Left ventricle myocardium superior (tissue), 1 donor: ENCODE measurements around the gene RAB9A. TPM values are rescaled to one million over a fixed set of nuclear protein-coding genes. Genes with fewer than 3 reads are reported as not detected.
"Not testable (repeated sequence)": the region's sequence is repeated elsewhere in the genome, so short reads cannot be mapped to it uniquely, and the experiment has no call there.

Source experiments
- ATAC-seq: fragments of 200-7000 bp; cut with Tn5 transposase; one replicate; pipeline ENCODE4 v1.9.1; 2020; ENCODE audit warnings: mild to moderate bottlenecking, moderate library complexity
- DNase-seq: peaks from one replicate; pipeline ENCODE4 v3.0.0-alpha.2; 2020
- intact Hi-C: fragments of 100-400 bp; cut with micrococcal nuclease; formaldehyde crosslinking; loops from one replicate; pipeline ENCODE4 v1.11.0; 2022
- long read RNA-seq: library from polyadenylated mRNA; unstranded; transcript quantifications from one replicate; pipeline ENCODE4 v2.0.0, GENCODE V29; 2021
- total RNA-seq: library from RNA; stranded (reverse); fragmentation: NEBNext Ultra II Directional; extraction: Animal tissue kit (Norgen Biotek cat#: 25700); gene quantifications from one replicate; pipeline ENCODE4 v1.2.1, GENCODE V29; 2021
- donor health status: DM: no; HTN: yes; CAD: no; lungs with severe emphysema.

RAB9A gene, protein sequence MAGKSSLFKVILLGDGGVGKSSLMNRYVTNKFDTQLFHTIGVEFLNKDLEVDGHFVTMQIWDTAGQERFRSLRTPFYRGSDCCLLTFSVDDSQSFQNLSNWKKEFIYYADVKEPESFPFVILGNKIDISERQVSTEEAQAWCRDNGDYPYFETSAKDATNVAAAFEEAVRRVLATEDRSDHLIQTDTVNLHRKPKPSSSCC
- 25.1 TPM for total RNA-seq
- long read RNA-seq, transcript RAB9A-202 (3 exons, 2,039 nt) = major isoform, 34 of 39 reads
- long read RNA-seq, transcript RAB9A-203 (2 exons, 737 nt) = minor isoform, 5 of 39 reads
- long read RNA-seq, partial matches to known transcripts = 0 of 39 reads
- long read RNA-seq, other reads (novel, unspliced or antisense) = 0 of 39 reads

DNA sequence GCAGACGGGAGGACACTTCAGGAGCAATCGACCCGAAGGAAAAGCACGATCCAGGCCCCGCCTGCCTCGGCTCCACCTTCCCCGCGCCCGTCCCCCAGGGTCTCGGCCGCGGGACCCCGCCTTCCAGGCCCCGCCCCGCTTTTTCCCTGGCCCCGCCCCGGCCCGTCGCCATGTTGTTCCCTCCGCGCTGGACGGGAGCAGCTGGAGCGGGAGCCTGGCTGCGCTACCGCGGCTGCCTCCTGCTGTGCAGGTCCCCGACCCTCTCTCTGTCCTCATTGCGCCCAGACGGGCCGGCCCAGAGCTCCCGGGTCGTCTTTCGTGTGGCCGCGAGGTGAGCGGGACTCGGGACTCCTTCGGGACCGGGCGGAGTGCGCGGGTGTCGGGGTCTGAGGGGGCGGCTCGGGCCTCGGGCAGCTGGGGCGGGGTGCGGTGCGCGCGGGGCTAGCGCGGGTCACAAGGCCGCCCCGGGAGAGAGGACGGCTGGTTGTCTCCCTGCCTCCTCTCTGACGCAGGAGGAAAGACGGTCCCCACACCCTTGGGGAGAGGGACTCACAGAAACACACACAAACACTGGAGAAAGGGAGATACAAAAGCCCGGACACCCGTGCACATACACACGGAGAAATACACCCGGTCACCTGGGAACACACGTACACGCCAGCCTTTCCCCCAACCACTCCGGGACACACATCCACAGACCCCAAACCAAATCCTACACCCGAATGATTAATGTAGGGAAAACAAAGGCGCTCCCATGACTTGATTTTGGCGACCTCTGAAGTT lies at the start of gene RAB9A:
Gene RAB9A, plus strand, starts transcription at position 171 of the 783 bp plus-strand sequence. CDS start 19,619 bp downstream, outside the sequence.
- peak; percentile 99 for ATAC-seq
- intact Hi-C loops = no loop called here

GRCh38 chrX:13641684-13642083 lies 47.2 kb upstream of the RAB9A start:
- ATAC-seq, DNase-seq: not testable (repeated sequence)
- intact Hi-C loops = loop anchor here (10.0 kb wide), 1 partner anchor 137 kb away; no protein-coding TSS in a partner anchor

More for the DNA sequence above, at the start of gene RAB9A:
- DNase-seq = peak; percentile 91

- intact Hi-C loops = loop anchor here (5.0 to 10.0 kb wide), 2 partner anchors 141 to 387 kb away; no protein-coding TSS in a partner anchor
- DNase-seq (no peak), ATAC-seq (no peak)
These were observed 43.3 kb upstream of the RAB9A start for GRCh38 chrX:13645464-13646153.

- DNase-seq (peak; percentile 57), ATAC-seq (peak; percentile 72)
- intact Hi-C loops = loop anchor here (5.0 to 10.0 kb wide), 2 partner anchors 141 to 386 kb away; no protein-coding TSS in a partner anchor
These were observed 42.8 kb upstream of the RAB9A start for GRCh38 chrX:13646154-13646549.

GRCh38 chrX:13647709-13648212 lies 41.2 kb upstream of the RAB9A start:
- intact Hi-C loops = loop anchor here (5.0 to 10.0 kb wide), 2 partner anchors 143 to 385 kb away; no protein-coding TSS in a partner anchor
- peak; percentile 84 for ATAC-seq
- DNase-seq = peak; percentile 33

DNA sequence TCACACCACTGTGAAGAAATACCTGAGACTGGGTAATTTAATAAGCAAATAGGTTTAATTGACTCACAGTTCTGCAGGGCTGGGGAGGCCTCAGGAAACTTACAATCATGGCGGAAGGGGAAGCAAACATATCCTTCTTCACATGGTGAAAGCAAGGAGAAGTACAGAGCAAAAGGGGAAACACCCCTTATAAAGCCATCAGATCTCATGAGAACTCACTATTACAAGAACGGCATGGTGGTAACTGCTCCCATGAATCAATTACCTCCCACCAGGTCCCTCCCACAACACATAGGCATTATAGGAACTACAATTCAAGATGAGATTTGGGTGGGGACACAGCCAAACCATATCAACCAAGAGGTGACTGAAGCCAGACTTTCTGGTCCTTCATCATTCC lies 40.6 kb upstream of the RAB9A start:
- ATAC-seq, DNase-seq: not testable (repeated sequence)
- intact Hi-C loops = loop anchor here (5.0 to 10.0 kb wide), 2 partner anchors 144 to 384 kb away; no protein-coding TSS in a partner anchor

DNA sequence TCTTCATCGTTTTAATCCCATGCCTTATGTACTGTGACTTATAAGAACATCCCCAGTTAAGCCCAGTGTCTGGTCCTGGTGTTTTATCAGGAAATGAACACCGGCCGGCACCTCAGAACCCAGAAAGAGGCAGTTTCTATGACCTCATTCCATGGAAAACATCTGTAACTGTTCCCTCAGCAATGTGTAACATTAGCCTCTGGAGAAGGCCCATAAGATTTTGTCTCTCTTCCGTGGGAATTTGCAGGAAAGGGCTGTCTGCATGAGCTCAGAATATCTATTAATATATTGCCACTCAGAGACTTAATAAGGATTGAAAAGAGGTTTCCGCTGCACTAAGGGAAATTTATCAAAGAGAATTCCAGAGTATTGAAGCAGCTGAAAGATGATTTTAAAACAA lies 39.1 kb upstream of the RAB9A start:
- DNase-seq (no peak), ATAC-seq (no peak)
- intact Hi-C loops = loop anchor here (5.0 to 10.0 kb wide), 2 partner anchors 145 to 382 kb away; no protein-coding TSS in a partner anchor

- intact Hi-C loops = no loop called here
These were observed 38.6 kb upstream of the RAB9A start for GRCh38 chrX:13650318-13650717.

GRCh38 chrX:13651150-13651549 lies 37.8 kb upstream of the RAB9A start:
- ATAC-seq (no peak), DNase-seq (no peak)
- intact Hi-C loops = no loop called here

More at GRCh38 chrX:13650318-13650717, 38.6 kb upstream of the RAB9A start:
- ATAC-seq (no peak), DNase-seq (no peak)

- DNase-seq = no peak
- intact Hi-C loops = no loop called here
- no peak for ATAC-seq
These were observed 36.6 kb upstream of the RAB9A start for GRCh38 chrX:13652287-13652793.

DNA sequence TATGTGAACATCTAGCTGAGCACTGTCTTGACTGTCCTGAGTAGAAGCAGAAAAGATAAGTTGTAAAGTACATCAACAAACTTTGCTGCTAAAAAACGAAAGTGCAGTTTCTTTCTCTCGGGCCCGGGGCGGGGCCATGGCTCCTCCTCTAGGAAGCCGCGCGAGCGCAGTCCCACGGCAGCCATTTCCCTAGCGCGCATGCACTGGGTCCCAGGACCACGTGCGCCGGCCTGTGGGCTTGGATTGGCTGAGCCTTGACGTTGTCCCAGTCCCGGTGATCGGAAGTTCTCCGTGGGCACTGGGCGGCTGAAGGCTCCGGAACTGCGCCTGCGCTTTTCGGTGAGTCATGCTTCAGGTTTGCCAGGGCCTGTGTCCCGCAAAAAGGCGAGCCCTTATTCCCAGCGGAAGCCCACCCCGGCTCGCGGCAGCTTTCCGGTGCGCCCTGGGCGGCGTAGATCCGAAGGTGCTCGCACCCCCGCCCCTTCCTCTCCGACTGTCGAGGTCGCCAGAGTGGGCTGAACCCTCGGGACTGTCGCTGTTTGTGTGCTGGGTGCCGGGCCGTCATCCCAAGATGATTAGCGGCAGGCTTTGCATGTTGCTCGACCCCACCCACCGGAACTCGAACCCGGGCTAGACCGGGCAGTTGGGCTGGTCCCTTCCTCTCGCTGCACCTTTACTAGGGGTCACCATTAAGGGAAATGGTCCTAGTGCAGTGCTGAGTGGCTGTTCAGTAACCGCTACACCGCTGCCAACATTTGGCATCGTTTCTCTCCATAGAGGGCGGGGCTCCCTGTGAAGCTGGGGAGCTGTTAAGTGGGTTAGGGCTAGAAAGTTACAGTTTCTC lies 35.9 kb upstream of the RAB9A start, which contains the start of gene TCEANC:
Gene TCEANC, plus strand, starts transcription at position 292 of the 844 bp plus-strand sequence. CDS start 9,368 bp downstream, outside the sequence.
- ATAC-seq (peak; percentile 100), DNase-seq (peak; percentile 96)
- intact Hi-C loops = no loop called here

GRCh38 chrX:13654116-13654515 lies 34.8 kb upstream of the RAB9A start:
- intact Hi-C loops = no loop called here
- no peak for DNase-seq
- no peak for ATAC-seq

- DNase-seq = no peak
- intact Hi-C loops = loop anchor here (5.0 kb wide), 1 partner anchor 92 kb away; no protein-coding TSS in a partner anchor
- ATAC-seq = no peak
These were observed 33.3 kb upstream of the RAB9A start for GRCh38 chrX:13655674-13656073.

GRCh38 chrX:13658602-13659001 lies 30.3 kb upstream of the RAB9A start:
- intact Hi-C loops = loop anchor here (5.0 kb wide), 1 partner anchor 89 kb away; no protein-coding TSS in a partner anchor
- DNase-seq (no peak), ATAC-seq (peak; percentile 65)

- DNase-seq (no peak), ATAC-seq (no peak)
These were observed 29.9 kb upstream of the RAB9A start for GRCh38 chrX:13659063-13659462.

GRCh38 chrX:13661735-13662288 lies 27.1 kb upstream of the RAB9A start:
- DNase-seq = no peak
- intact Hi-C loops = no loop called here
- no peak for ATAC-seq

More at GRCh38 chrX:13659063-13659462, 29.9 kb upstream of the RAB9A start:
- intact Hi-C loops = loop anchor here (5.0 kb wide), 1 partner anchor 88 kb away; no protein-coding TSS in a partner anchor

GRCh38 chrX:13662355-13662791 lies 26.6 kb upstream of the RAB9A start:
- DNase-seq = no peak
- intact Hi-C loops = no loop called here
- ATAC-seq = peak; percentile 22
